GM19467 (cell line): Measurements from ENCODE around the gene ARHGEF17.

Experiments
- ATAC-seq: cut with Tn5 transposase; IDR thresholded peaks from one replicate; pipeline ENCODE4 v1.9.1; 2021; ENCODE audit warnings: mild to moderate bottlenecking, moderate library complexity; ENCODE audit not compliant: unreplicated experiment

Gene ARHGEF17

DNA sequence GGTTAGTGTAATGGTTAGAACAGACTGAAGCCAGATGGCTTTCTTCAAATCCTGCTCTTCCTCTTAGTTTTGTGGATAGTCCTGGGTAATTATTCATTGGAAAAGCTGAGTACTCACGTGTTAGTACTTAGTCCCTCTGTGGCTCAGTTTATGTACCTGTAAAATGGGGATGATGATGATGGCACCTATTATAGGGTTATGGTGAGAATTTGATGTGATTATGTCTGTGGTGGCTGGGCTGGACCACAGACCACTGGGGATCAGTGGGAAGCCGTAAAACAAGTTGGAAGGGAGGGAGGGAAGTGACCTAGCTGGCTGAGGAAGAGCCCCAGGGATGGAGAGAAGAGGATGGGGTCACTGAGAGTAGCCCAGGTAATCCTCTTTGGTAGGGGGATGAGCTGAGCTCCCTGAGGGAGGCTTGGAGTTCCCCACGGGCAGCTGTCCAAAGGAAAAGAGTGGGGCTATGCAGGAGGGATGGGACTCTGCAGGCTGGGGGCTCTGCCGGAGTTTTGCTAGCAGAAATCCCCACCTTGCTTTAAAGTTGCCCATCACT lies 19.8 kb downstream of the ARHGEF17 start:
- no peak for ATAC-seq

- no peak for ATAC-seq
Observed at GRCh38 chr11:73330569-73331093, 22.6 kb downstream of the ARHGEF17 start.

DNA sequence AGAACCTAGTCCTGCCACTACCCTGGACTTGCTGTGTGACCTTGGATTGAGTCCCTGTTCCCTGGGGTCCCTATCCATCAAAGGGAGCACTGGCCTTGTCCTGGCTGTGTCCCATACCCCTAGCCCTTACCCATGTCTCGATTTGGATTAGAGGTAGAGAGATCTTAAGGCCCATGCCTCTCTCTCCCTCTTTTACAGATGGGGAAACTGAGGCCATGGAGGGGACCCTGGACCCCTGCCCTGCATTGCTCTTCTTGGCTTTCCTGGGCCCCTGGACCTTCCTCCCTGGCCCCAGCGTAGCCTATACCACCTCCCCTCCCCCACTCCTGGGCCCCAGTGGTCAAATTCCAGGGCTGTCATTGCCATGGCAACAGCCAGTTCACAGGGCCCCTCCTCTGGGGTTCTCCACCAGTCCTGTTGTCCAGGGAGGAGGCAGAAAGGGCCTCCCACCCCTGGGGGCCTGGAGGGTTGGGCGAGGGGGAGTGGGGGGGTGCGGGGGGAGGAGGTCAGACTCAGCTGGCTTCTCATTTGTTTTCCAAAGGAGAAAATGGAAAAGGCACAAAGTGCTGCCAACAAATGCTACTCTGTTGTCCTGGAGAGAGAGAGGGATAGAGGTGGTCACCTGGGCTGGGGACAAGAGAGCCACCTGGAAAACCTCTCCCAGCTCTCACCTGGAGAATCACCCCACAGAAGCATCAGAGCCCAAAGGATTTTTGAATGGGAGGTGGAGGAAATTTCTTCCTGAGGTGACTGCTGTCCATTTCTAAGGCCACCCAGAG lies 23.3 kb downstream of the ARHGEF17 start:
- no peak for ATAC-seq

GRCh38 chr11:73333173-73333572 lies 25.1 kb downstream of the ARHGEF17 start:
- ATAC-seq, result no peak

GRCh38 chr11:73333640-73334383 lies 25.7 kb downstream of the ARHGEF17 start:
- no peak for ATAC-seq

GRCh38 chr11:73334384-73335203 lies 26.5 kb downstream of the ARHGEF17 start:
- no peak for ATAC-seq

- no peak for ATAC-seq
Observed at GRCh38 chr11:73335204-73335923, 27.3 kb downstream of the ARHGEF17 start.

DNA sequence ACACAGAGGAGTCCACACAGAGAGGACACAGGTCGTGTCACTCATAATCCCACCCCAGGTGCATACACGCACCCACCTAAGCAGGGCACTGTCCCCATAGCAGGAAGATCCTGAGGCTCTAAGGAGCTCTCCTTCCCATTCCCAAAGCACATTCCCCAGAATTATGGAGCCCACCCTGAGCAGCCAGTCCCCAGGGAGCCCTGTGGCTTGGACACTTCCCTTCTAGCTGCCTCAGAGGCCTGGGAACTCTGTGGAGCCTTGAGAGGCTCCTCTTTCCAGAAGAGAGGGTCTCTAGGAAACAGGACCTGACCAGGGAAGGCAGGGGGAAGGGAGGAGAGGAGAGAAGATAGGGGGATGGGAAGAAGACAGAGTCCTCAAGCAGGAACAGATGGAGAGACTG lies 29.8 kb downstream of the ARHGEF17 start:
- no peak for ATAC-seq

- ATAC-seq, result no peak
Observed at GRCh38 chr11:73338279-73338678, 30.2 kb downstream of the ARHGEF17 start.

DNA sequence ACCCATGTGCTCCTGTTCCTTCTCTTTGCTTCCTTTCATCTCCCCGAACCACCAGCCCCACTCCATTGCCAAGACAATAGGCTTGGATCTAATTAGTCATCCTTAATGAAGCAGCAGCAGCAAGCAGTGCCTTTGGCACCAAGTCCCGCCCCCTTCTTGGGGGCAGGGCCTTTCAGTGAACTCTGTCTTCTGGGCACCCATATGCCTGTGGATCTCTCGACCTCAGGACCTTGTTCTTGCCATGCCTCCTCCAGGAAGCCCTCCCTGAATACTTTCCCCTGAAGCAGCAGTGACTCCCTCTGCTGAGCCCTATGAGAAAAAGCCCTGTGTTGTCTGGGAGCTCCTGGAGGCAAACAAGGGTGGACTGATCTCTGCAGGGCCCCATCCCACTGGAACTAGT lies 32.1 kb downstream of the ARHGEF17 start:
- ATAC-seq, result no peak

DNA sequence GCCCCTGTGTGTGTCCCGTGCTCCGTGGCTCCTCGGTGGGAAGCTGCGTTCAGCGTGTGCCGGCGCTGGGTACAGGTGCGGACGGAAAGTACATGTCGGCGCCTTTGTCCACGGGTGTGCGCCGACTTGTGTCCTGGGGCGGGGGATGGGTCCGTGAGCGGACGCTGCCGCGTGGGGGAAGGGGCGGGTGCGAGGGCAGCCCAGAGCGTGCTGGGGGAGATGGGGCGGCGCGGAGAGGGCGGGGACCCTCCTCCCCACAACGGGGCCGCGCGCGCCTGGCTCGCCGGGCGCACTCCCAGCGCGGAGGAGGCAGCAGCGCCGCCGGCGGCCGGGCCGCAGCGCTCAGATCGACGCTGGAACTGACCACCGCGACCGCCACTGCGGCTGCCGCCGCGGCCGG lies 34.6 kb downstream of the ARHGEF17 start:
- ATAC-seq, result no peak

- no peak for ATAC-seq
Observed at GRCh38 chr11:73343076-73343873, 35.2 kb downstream of the ARHGEF17 start.

- no peak for ATAC-seq
Observed at GRCh38 chr11:73344191-73344607, 36.1 kb downstream of the ARHGEF17 start.

DNA sequence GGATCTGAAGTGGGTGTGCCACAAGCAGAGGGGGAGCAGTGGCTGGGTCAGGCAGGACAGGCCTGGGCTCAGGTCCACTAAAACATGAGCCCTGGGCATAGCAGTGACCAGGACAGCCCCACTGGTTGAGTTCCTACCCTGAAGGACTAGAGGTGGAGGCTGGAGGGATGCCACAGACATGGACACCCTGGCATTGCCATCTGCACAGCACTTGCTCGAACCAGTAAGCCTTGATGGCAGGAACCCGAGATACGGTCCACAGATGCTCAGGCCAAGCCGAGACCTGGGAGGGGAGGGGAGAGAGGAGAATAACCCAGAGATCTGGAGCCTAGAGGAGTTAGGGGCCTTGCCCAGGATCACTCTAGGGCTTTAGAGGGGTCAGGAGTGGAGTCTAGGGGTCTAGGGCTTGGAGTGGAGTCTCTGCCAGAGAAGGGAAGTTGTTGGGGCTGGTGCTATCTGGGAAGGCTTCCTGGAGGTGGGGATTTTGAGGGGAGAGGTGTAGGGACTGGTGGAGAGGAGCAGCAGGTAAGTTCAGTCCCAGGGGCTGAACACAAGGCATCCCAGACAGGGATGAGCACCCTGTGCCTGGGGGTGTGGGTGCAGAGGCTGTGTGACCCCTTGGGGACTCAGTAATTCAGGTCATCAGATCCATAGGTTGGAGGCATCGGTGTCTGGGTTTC lies 37.5 kb downstream of the ARHGEF17 start:
- ATAC-seq, result no peak

DNA sequence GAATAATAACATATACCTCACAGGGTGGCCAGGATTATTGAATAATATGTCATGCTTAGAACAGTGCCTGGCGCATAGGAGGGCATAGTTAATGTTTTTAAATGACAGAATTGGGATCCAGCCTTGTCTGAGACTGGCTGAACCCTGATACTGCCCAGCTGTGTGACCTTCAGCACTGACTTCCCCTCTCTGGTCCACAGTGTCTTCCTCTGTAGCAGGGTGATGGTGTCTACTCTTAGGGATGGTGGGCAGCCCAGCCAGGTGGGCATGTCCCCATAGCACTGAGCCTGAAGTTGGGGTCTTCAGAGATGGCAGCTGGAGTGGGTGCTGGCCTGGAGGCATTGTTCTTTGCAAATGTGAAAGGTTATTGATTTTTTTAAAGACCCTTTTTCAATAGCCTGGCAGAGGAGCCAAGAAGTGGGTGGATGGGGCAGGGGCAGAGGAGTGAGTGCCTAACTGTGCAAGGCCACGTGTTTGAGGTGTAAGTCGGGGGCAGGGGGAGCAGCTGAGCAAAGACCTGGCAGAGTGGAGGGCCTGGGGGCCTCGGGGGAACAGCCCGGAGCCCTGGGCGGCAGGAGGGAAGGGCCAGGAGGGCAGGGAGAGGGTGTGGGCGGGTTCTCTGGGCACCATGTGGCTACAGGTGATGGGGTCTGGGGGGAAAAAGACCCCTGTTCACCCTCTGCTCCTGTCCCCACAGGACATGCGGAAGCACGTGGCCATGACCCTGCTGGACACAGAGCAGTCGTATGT lies 38.3 kb downstream of the ARHGEF17 start:
- no peak for ATAC-seq

- no peak for ATAC-seq
Observed at GRCh38 chr11:73347067-73347466, 39.0 kb downstream of the ARHGEF17 start.

- ATAC-seq, result no peak
Observed at GRCh38 chr11:73348838-73349237, 40.8 kb downstream of the ARHGEF17 start.

DNA sequence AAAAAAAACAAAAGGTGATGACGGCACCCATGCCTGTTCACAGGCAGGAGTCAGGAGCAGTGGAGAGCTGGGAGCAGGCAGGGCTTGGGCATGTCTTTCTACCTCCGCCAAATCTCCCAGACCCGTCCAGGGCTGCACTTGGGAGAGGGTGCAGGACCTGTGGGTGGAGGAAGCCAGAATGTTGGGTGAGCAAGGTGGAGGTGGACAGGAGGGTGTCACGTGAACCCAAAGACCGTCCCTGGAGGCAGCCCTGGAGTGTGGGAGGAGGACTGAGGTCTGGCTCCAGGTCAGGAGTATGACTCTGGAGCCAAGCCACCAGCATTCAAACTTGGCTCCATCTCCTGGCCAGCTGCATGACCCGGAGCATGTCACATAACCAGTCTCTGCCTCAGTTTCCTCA lies 41.6 kb downstream of the ARHGEF17 start:
- ATAC-seq, result no peak
